GM20000 (cell line): ENCODE results near the gene EBF3.

ENCODE experiments used
- DNase-seq: peaks from one replicate; pipeline ENCODE4 v3.0.0; 2012; ENCODE audit warnings: low spot score
- CTCF ChIP-seq: IDR thresholded peaks from 2 replicates; pipeline ENCODE4 v1.5.1; 2012; ENCODE audit warnings: mild to moderate bottlenecking, control low read depth; ENCODE audit errors: extremely low read depth, missing control alignments

The EBF3 gene

DNA sequence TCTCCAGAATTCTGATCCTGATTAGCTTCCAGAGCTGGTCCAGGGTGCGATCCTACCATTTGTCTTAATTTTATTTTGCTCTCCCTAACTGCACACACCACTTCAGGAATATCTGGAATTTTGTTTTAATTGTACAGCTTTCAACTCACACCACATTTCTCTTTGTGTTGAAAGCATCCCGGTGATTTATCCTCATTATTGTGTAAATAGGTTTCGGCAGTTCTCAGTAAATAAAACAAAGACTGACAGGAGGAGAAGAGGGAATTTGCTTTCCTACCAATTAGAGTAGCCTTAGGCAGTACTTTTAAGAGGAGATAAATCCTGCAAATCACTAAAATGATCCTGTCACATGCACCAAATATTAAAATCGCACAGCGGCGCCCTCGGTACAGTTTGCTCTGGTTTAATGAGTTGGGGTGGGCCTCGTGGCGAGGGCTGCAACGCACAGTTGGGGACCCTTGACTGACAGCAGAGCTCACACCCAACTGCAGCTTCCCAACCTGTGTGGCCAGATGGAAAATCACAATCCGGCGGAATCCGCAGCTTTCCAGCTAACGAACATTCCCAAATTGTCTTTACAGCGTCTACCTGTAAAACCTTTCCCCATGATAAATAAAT, 62.6 kb downstream of the EBF3 start:
- DNase-seq = no peak
- TF ChIP-seq CTCF = no peak

DNA sequence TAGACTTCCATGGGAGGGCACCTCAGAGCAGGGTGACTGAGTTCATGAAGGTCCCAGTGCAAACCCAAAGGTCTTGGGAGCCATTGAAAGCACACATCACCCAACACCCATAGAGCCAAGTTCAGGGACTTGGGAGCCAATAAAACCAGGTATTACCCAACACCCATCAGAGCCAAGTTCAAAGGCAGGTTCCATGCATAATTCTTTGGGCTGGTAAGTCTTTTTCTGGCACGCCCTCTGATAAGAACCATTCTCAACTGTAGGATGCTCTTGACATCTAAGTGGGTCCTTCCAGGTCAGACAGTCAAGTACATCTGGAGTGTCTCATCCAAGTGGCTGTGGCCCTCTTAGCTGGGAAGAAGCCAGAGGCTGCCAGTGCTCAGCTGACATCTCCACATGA, 63.2 kb downstream of the EBF3 start:
- no peak for TF ChIP-seq CTCF
- DNase-seq = no peak

DNA sequence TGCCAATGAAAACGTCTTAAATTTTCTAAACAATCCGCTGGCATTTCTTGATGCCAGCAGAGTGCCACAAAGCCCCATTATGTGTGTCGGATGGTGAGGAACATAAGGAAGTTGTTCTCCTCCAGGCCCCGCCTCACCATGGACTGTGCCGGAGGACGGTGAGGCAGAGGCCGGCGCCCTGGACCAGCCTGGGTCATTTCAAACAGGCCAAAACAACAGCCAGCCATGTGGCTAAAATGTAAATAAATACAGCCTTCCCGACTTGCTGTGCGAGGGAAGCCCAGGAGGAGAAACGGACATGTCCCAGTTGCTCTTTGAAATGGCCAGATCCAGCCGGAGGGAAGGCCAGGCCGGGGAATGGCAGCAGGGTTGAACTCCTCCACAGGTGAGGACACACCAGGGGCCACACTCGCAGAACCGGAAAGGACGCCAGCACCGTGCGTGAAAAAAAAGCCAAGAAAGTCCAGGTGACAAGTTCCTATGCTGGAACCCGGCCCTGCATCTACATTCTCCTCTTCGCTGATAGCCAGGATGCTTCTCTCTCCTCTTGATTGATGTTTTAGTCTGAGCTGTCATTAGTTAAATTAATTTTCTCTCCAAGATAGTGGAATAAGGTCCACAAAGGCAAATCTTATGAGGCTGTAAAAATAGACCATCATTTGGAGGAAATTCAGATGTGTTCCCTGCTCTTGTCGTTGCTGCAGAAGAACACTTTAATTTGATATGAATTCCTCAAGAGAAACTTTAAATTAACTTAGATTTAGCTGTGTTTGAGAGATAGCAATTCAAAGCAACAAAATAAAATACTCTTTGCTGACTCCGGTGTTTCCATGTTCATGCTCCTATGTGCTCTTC, 64.6 kb downstream of the EBF3 start:
- no peak for DNase-seq
- no peak for TF ChIP-seq CTCF

GRCh38 chr10:129898706-129899268, 65.3 kb downstream of the EBF3 start:
- TF ChIP-seq CTCF = no peak
- no peak for DNase-seq

DNA sequence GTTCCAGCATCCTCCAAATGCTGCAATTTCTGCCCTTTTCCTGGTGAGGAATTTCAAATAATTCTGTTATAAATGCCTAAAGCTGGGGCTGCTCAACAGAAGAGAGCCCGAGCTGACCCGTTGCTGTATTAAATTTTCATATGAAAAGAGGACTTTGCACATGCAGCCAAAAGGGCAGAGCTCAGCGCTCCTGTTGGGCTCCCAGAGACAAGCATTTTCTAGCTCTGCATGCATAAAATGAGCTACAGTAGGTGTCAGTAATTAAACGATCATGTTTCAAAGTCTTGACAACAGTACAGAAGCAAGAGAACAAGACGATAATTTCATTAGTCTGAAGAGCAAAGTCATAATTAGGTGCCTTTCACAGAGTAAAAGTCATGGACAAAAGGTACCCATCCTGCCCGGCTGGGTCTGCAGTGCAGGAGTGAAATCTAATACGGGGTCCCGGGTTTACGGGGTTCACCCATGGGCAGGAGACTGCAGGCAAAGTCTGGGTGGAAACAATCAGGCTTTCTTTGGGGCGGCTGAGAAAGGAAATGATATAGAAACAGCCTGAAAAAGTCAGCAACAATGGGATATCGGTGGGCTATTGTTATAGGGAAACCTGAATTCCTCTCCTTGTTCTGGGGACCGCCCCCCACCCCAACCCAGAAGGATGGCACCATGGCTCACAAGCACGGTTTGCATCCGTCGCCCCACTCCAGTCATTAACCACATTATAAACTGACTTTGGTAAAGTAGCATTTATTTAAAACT, 66.0 kb downstream of the EBF3 start:
- no peak for DNase-seq
- no peak for TF ChIP-seq CTCF

- TF ChIP-seq CTCF = no peak
- DNase-seq = no peak
Observed at GRCh38 chr10:129896860-129897200, 67.2 kb downstream of the EBF3 start.

GRCh38 chr10:129896136-129896859, 67.8 kb downstream of the EBF3 start:
- no peak for DNase-seq
- TF ChIP-seq CTCF = no peak
